Gastroesophageal sphincter (tissue), 4 donors: ENCODE results near the gene EPAS1. TPM values are rescaled to one million over a fixed set of nuclear protein-coding genes. Genes with fewer than 3 reads are reported as not detected.
"Not testable (repeated sequence)": the region's sequence is repeated elsewhere in the genome, so short reads cannot be mapped to it uniquely, and the experiment has no call there.

Experiments used
- ATAC-seq: fragments of 150-250 bp; one replicate; pipeline ENCODE4 v1.9.1; 2016; ENCODE audit warnings: mild to moderate bottlenecking, moderate library complexity
- H3K27ac ChIP-seq, 4 donors: fragments of 200-600 bp; sonication (generic) in 3 of 4; 1 replicate in 3 of 4; 2 replicates in 1 of 4; pipeline ENCODE4 v1.5.1; 2016 to 2019
- H3K27me3 ChIP-seq: fragments of 200-600 bp; sonication (generic); one replicate; pipeline ENCODE4 v1.5.1; 2019
- H3K36me3 ChIP-seq, 2 donors: fragments of 200-600 bp; sonication (generic); one replicate each; pipeline ENCODE4 v1.5.1; 2019; ENCODE audit warnings: control low read depth in 1 of 2
- H3K4me1 ChIP-seq, 3 donors: fragments of 200-600 bp; sonication (generic); 1 replicate in 2 of 3; 2 replicates in 1 of 3; pipeline ENCODE4 v1.5.1; 2016 to 2019; ENCODE audit warnings: control low read depth in 2 of 3
- H3K4me3 ChIP-seq, 2 donors: fragments of 200-600 bp; sonication (generic); one replicate each; pipeline ENCODE4 v1.5.1; 2019; ENCODE audit warnings: mild to moderate bottlenecking in 1 of 2, moderate library complexity in 1 of 2
- H3K9me3 ChIP-seq, 3 donors: fragments of 200-600 bp; sonication (generic); one replicate each; pipeline ENCODE4 v1.5.1; 2017 to 2019; ENCODE audit warnings: control low read depth in 2 of 3
- EP300 ChIP-seq: sonication (generic); formaldehyde crosslinking; IDR thresholded peaks from one replicate; pipeline ENCODE4 v1.6.1; 2017; ENCODE audit warnings: antibody characterized with exemption, mild to moderate bottlenecking
- POLR2A ChIP-seq, 2 donors: fragments of 450-650 bp; IDR thresholded peaks; one replicate each; pipeline ENCODE4 v1.6.1; 2017; ENCODE audit warnings: antibody characterized with exemption in 2 of 2, mild to moderate bottlenecking in 2 of 2, moderate library complexity in 1 of 2
- POLR2AphosphoS5 ChIP-seq: sonication (generic); formaldehyde crosslinking; IDR thresholded peaks from one replicate; pipeline ENCODE4 v1.6.1; 2017; ENCODE audit warnings: antibody characterized with exemption
- WGBS, 2 donors: methylation state at CpG; one replicate each; pipeline ENCODE4 v1.1.5; 2018; ENCODE audit warnings: low coverage in 1 of 2; 5-methylcytosine and 5-hydroxymethylcytosine counted together
- total RNA-seq, 4 donors: library from RNA; depleted of rRNA; stranded (reverse); fragments of >200 nt; gene quantifications; one replicate each; pipeline ENCODE4 v1.1.0, GENCODE V29; 2016
- TF ChIP-seq, protein P1 (sequence below), 4 experiments: fragments of 200-600 bp in 2 of 4; fragments of 450-650 bp in 2 of 4; sonication (generic) in 1 of 4; IDR thresholded peaks; one replicate each; pipeline ENCODE4 v1.5.1; 2017 to 2019; ENCODE audit warnings: antibody characterized with exemption in 4 of 4, mild to moderate bottlenecking in 2 of 4, moderate library complexity in 2 of 4

Gene EPAS1
- total RNA-seq, 4 donors from 2014 or later, result 101 to 152 (median 131) TPM

DNA sequence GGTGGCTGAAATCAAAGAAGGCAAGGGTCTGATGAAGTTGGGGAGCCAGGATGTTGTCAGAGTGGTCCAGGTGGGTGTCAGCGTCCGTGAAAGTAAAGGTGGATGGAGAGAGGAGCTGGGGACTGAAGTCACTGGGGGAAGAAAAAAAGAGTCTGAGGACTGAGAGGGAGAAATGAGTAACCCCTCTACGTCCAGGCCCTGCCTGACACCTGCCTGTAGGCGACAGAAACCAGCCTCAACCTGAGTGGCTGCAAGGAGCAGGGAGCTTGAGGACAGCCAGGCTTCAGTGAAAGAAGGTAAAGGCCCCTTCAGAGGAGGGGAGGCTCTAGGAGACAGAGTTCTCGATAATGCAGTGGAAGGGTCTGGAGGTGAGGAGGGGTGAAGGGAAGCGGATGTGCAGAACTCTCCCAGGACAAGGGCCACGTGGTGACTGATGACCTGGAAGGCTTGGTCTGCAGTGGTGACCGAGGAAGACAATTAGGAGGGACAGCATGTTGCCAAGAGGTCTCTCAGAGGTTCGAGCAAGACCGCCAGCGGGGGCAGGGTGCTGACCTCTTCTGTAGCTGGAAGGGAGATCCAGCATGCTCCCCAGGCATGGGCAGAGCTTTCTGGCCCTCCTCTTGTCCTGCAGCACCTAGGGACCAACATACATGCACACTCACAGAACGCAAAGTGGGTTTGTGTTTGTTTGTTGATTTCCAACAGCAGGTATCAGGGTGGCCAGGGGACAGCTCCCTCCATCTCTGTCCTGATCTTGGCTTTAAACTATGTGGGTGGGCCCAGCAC, 95.5 kb downstream of the EPAS1 start:
- no peaks in the 10 kb centered on the region for H3K4me1 ChIP-seq
- WGBS, 2 donors, result 78 to 81% methylated on average over 6 to 9 of the region's 12 CpGs
- no peak overlapping the region for H3K27ac ChIP-seq
- H3K4me3 ChIP-seq, result no peak overlapping the region
- ATAC-seq, result no peak
- H3K36me3 ChIP-seq, result no peaks in the 10 kb centered on the region
- TF ChIP-seq, protein P1, sequence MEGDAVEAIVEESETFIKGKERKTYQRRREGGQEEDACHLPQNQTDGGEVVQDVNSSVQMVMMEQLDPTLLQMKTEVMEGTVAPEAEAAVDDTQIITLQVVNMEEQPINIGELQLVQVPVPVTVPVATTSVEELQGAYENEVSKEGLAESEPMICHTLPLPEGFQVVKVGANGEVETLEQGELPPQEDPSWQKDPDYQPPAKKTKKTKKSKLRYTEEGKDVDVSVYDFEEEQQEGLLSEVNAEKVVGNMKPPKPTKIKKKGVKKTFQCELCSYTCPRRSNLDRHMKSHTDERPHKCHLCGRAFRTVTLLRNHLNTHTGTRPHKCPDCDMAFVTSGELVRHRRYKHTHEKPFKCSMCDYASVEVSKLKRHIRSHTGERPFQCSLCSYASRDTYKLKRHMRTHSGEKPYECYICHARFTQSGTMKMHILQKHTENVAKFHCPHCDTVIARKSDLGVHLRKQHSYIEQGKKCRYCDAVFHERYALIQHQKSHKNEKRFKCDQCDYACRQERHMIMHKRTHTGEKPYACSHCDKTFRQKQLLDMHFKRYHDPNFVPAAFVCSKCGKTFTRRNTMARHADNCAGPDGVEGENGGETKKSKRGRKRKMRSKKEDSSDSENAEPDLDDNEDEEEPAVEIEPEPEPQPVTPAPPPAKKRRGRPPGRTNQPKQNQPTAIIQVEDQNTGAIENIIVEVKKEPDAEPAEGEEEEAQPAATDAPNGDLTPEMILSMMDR (IDR thresholded peaks at IDR 0.05), result no peak
- TF ChIP-seq POLR2AphosphoS5 (no peak), EP300 (no peak), POLR2A (IDR thresholded peaks at IDR 0.05) (no peak)
- H3K27me3 ChIP-seq, result no peaks in the 10 kb centered on the region
- H3K9me3 ChIP-seq, result no peaks in the 10 kb centered on the region

DNA sequence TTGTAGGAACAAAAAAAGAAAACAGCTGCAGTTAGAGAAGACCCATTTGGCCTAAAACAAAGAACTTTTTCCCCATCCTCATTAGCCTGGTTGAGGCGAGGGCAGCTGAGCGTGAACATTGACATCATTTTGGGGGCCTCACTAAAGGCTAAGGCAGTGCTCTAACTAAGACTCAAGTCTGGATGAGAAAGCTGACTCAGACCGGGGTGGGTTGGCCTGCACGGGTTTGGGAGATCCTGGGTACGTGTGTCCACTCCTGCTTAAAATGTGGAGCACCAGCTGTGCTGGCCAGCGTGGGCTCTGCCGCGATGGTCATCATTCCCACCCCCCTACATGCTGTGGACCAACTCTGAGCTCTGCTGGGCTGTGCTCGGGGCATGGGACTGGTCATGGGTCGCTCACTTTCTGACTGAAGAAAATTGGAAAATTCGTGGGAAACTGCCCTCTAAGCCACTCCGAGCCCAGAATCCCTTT, 96.2 kb downstream of the EPAS1 start:
- Histone ChIP-seq H3K9me3 (no peaks in the 10 kb centered on the region), H3K27me3 (no peaks in the 10 kb centered on the region), H3K36me3 (no peaks in the 10 kb centered on the region), H3K4me1 (no peaks in the 10 kb centered on the region), H3K4me3 (no peak overlapping the region), H3K27ac (no peak overlapping the region)
- WGBS, 2 donors, result 80% methylated on average over 2 of the region's 12 CpGs; no CpG with 5 or more reads in 1 of the 2 donors
- TF ChIP-seq EP300, result no peak
- no peak for TF ChIP-seq POLR2AphosphoS5
- TF ChIP-seq, protein P1 (IDR thresholded peaks at IDR 0.05), result no peak
- no peak for TF ChIP-seq POLR2A (IDR thresholded peaks at IDR 0.05)
- no peak for ATAC-seq

DNA sequence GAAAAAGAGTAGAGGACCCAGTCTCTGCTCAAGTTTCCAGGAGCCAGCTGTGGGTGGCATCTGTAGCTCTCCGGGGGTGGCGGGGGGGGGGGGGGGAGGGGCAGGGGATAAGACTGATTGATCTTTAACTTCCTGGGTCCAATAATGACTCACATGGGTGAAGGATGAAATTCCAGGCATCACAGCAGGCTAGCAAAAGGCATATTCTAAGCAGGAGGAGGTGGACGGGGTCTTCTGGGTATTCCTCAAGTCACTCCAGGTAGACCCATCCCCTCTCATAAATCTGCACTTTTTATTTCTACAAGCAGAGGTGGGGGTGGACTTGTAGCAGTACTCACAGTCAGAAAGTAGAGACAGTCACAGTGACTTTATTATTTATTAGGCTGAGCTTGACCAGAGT, 96.7 kb downstream of the EPAS1 start:
- H3K4me1 ChIP-seq, result no peaks in the 10 kb centered on the region
- 100% methylated on average over 1 of the region's 3 CpGs for WGBS, 2 donors
- no peak for TF ChIP-seq EP300
- no peak for TF ChIP-seq POLR2A (IDR thresholded peaks at IDR 0.05)
- TF ChIP-seq, protein P1 (IDR thresholded peaks at IDR 0.05), result no peak
- TF ChIP-seq POLR2AphosphoS5, result no peak
- H3K9me3 ChIP-seq, result no peaks in the 10 kb centered on the region
- ATAC-seq, result no peak
- no peak overlapping the region for H3K27ac ChIP-seq
- H3K4me3 ChIP-seq, result no peak overlapping the region
- no peaks in the 10 kb centered on the region for H3K27me3 ChIP-seq
- no peaks in the 10 kb centered on the region for H3K36me3 ChIP-seq

DNA sequence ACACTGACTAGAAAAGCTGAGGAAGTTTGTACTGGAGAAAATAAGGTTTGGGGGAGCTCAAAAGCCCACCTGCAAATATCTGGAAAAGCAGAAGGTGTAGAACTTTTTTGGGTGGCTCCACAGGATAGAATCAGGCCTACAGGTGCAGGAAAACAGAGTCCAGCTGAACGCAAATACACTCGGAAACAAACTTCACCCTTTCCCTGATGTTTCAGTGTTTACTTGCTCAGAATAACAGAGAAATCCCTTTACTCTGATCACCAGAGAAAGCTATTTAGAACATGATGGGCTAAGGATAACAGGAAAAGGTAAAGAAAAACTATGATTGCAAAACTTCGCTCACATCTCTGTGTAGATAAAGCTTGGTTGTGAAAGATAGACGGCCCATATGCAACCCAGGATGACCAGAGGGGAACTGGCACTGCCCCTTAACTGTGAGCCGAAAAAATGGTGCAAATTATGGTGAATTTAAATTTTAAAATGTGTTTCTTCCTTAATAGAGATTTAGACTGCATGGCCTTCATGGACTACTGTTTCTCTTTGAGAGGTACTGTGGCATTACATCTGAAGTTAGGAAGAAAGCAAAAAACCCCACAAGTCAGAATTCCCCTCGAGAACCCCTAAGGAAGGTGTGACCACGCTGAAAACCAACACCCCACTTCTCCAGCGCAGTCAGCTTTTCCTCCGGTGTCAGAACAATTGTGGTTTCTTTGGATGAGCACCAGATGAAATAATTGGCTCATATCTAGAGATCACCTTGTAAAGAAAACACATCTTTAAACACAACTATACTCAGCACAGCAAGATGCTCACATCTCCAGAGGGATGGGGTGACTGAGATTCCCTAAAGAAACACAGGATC, 97.7 kb downstream of the EPAS1 start:
- Histone ChIP-seq H3K4me3 (no peak overlapping the region), H3K27me3 (no peaks in the 10 kb centered on the region), H3K9me3 (no peaks in the 10 kb centered on the region), H3K36me3 (no peaks in the 10 kb centered on the region), H3K4me1 (no peaks in the 10 kb centered on the region), H3K27ac (no peak overlapping the region)
- WGBS, 2 donors, result 77 to 89% methylated on average over 9 of the region's 9 CpGs
- ATAC-seq, result no peak
- TF ChIP-seq, protein P1 (IDR thresholded peaks at IDR 0.05), result no peak
- TF ChIP-seq POLR2A (IDR thresholded peaks at IDR 0.05), result no peak
- no peak for TF ChIP-seq POLR2AphosphoS5
- no peak for TF ChIP-seq EP300

DNA sequence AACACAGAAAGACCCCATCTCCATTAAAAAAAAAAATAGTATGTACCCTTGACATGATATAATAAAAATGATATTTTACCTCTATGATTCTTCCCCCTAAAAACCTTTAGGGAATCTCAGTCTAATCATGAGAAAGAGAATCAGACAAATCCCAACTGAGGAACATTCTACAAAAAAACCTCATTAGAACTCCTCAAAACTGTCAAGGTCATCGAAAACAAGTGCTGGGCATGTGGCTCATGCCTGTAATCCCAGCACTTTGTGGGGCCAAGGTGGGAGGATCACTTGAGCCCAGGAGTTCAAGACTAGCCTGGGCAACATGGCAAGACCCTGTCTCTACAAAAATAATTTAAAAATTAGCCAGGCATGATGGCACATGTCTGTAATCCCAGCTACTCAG, 98.5 kb downstream of the EPAS1 start:
- not testable (repeated sequence) for H3K36me3 ChIP-seq, H3K27ac ChIP-seq, H3K4me3 ChIP-seq, H3K9me3 ChIP-seq, H3K4me1 ChIP-seq, H3K27me3 ChIP-seq, ATAC-seq
- WGBS, 2 donors, result 86 to 100% methylated on average over 1 of the region's 1 CpG
